HEK293 (cell line): ENCODE data around the gene YOD1.
A peak's percentile ranks its signal among the peaks of the same experiment; 100 is the strongest.

Experiments
- EGR2 ChIP-seq: fragments of 450-650 bp; formaldehyde crosslinking; IDR thresholded peaks from 2 replicates; pipeline ENCODE4 v1.5.1; 2016; ENCODE audit warnings: low read depth, missing biosample characterization, missing genetic modification characterization
- GLIS1 ChIP-seq: fragments of 450-650 bp; formaldehyde crosslinking; IDR thresholded peaks from 2 replicates; pipeline ENCODE4 v1.5.1; 2016; ENCODE audit warnings: missing biosample characterization, missing genetic modification characterization
- IKZF3 ChIP-seq: fragments of 450-650 bp; IDR thresholded peaks from 2 replicates; pipeline ENCODE4 v1.5.0; 2018; ENCODE audit warnings: missing biosample characterization, mild to moderate bottlenecking, missing genetic modification characterization, moderate library complexity
- KLF10 ChIP-seq: fragments of 450-650 bp; IDR thresholded peaks from 2 replicates; pipeline ENCODE4 v1.5.1; 2018; ENCODE audit warnings: missing biosample characterization, mild to moderate bottlenecking, missing genetic modification characterization
- KLF9 ChIP-seq: fragments of 450-650 bp; formaldehyde crosslinking; IDR thresholded peaks from 2 replicates; pipeline ENCODE4 v1.5.1; 2016; ENCODE audit warnings: missing biosample characterization, missing genetic modification characterization, low read depth
- MZF1 ChIP-seq: fragments of 450-650 bp; formaldehyde crosslinking; IDR thresholded peaks from 2 replicates; pipeline ENCODE4 v1.5.1; 2017; ENCODE audit warnings: missing biosample characterization, missing genetic modification characterization, borderline replicate concordance
- PATZ1 ChIP-seq: fragments of 450-650 bp; formaldehyde crosslinking; IDR thresholded peaks from 2 replicates; pipeline ENCODE4 v1.5.1; 2016; ENCODE audit warnings: missing biosample characterization, missing genetic modification characterization
- PRDM4 ChIP-seq: fragments of 450-650 bp; formaldehyde crosslinking; IDR thresholded peaks from 2 replicates; pipeline ENCODE4 v1.5.1; 2017; ENCODE audit warnings: missing biosample characterization, missing genetic modification characterization
- SP3 ChIP-seq: fragments of 450-650 bp; formaldehyde crosslinking; IDR thresholded peaks from 2 replicates; pipeline ENCODE4 v1.5.1; 2016; ENCODE audit warnings: missing biosample characterization, missing genetic modification characterization
- SP7 ChIP-seq: fragments of 450-650 bp; formaldehyde crosslinking; IDR thresholded peaks from 2 replicates; pipeline ENCODE4 v1.5.1; 2016; ENCODE audit warnings: missing biosample characterization, missing genetic modification characterization
- TRIM28 ChIP-seq: IDR thresholded peaks from 2 replicates; pipeline ENCODE4 v1.6.1; 2011; ENCODE audit warnings: low read length, control low read depth, borderline replicate concordance
- ZBTB20 ChIP-seq: fragments of 450-650 bp; formaldehyde crosslinking; IDR thresholded peaks from 2 replicates; pipeline ENCODE4 v1.5.1; 2016; ENCODE audit warnings: missing biosample characterization, missing genetic modification characterization
- ZBTB7A ChIP-seq: fragments of 450-650 bp; formaldehyde crosslinking; IDR thresholded peaks from 2 replicates; pipeline ENCODE4 v1.5.1; 2016; ENCODE audit warnings: low read depth, missing biosample characterization, missing genetic modification characterization
- ZFP37 ChIP-seq: fragments of 450-650 bp; formaldehyde crosslinking; IDR thresholded peaks from 2 replicates; pipeline ENCODE4 v1.5.1; 2016; ENCODE audit warnings: missing biosample characterization, missing genetic modification characterization
- ZFP69B ChIP-seq: fragments of 450-650 bp; formaldehyde crosslinking; IDR thresholded peaks from 2 replicates; pipeline ENCODE4 v1.5.1; 2016; ENCODE audit warnings: missing biosample characterization, missing genetic modification characterization
- ZIC2 ChIP-seq: fragments of 450-650 bp; formaldehyde crosslinking; IDR thresholded peaks from 2 replicates; pipeline ENCODE4 v1.5.1; 2016; ENCODE audit warnings: missing biosample characterization, missing genetic modification characterization
- ZNF10 ChIP-seq: fragments of 450-650 bp; formaldehyde crosslinking; IDR thresholded peaks from 2 replicates; pipeline ENCODE4 v1.5.1; 2017; ENCODE audit warnings: missing biosample characterization, missing genetic modification characterization
- ZNF114 ChIP-seq: fragments of 450-650 bp; formaldehyde crosslinking; IDR thresholded peaks from 2 replicates; pipeline ENCODE4 v1.5.0; 2017; ENCODE audit warnings: missing biosample characterization, missing genetic modification characterization
- ZNF24 ChIP-seq: fragments of 450-650 bp; formaldehyde crosslinking; IDR thresholded peaks from 2 replicates; pipeline ENCODE4 v1.5.1; 2016; ENCODE audit warnings: missing biosample characterization, missing genetic modification characterization
- ZNF335 ChIP-seq: fragments of 450-650 bp; formaldehyde crosslinking; conservative IDR thresholded peaks from 2 replicates; pipeline ENCODE4 v1.5.1; 2016; ENCODE audit warnings: missing biosample characterization, missing genetic modification characterization
- ZNF501 ChIP-seq: fragments of 450-650 bp; formaldehyde crosslinking; IDR thresholded peaks from 2 replicates; pipeline ENCODE4 v1.5.1; 2016; ENCODE audit warnings: missing biosample characterization, missing genetic modification characterization
- ZNF629 ChIP-seq: fragments of 450-650 bp; formaldehyde crosslinking; IDR thresholded peaks from 2 replicates; pipeline ENCODE4 v1.5.1; 2017; ENCODE audit warnings: missing biosample characterization, missing genetic modification characterization
- ZNF658 ChIP-seq: fragments of 450-650 bp; formaldehyde crosslinking; IDR thresholded peaks from 2 replicates; pipeline ENCODE4; 2016; ENCODE audit warnings: missing biosample characterization, missing genetic modification characterization
- ZNF660 ChIP-seq: fragments of 450-650 bp; IDR thresholded peaks from 2 replicates; pipeline ENCODE4 v1.5.1; 2018; ENCODE audit warnings: missing biosample characterization, mild to moderate bottlenecking, missing genetic modification characterization
- ZNF776 ChIP-seq: fragments of 450-650 bp; formaldehyde crosslinking; IDR thresholded peaks from 2 replicates; pipeline ENCODE4 v1.5.0; 2017; ENCODE audit warnings: missing biosample characterization, missing genetic modification characterization, borderline replicate concordance
- TF ChIP-seq, protein P1 (sequence below): IDR thresholded peaks from 2 replicates; pipeline ENCODE4 v1.6.1; 2011; ENCODE audit warnings: mild to moderate bottlenecking, low read depth, low read length, borderline replicate concordance
- TF ChIP-seq, protein P2 (sequence below): fragments of 450-650 bp; formaldehyde crosslinking; IDR thresholded peaks from 2 replicates; pipeline ENCODE4 v1.5.1; 2016; ENCODE audit warnings: missing biosample characterization, missing genetic modification characterization
- TF ChIP-seq, protein P3 (sequence below): fragments of 450-650 bp; formaldehyde crosslinking; IDR thresholded peaks from 2 replicates; pipeline ENCODE4 v1.5.1; 2017; ENCODE audit warnings: missing biosample characterization, missing genetic modification characterization
- TF ChIP-seq, protein P4 (sequence below): fragments of 450-650 bp; formaldehyde crosslinking; IDR thresholded peaks from 2 replicates; pipeline ENCODE4 v1.5.1; 2017; ENCODE audit warnings: missing biosample characterization, missing genetic modification characterization

Gene YOD1

GRCh38 chr1:207052911-207053769 lies 2.1 kb upstream of the YOD1 start, which contains the start of gene PFKFB2 (continued):
- TF ChIP-seq ZNF114 (tag by site-specific recombination) (no peak), PATZ1 (tag by site-specific recombination) (peak; percentile 67; the same call in 1 of the 2 replicates), ZBTB20 (tag by site-specific recombination) (peak; percentile 88), ZNF776 (no peak), ZBTB7A (tag by site-specific recombination) (no peak), ZFP37 (tag by site-specific recombination) (peak; percentile 70; the same call in 1 of the 2 replicates), ZNF24 (tag by site-specific recombination) (0 out of 2 replicates have a peak, but pooled peaks have one; percentile 23), KLF9 (tag by site-specific recombination) (peak; percentile 85), ZNF10 (tag by site-specific recombination) (no peak), ZNF335 (peak; percentile 95), ZFP69B (tag by site-specific recombination) (no peak; the same call in 1 of the 2 replicates), ZNF660 (tag by site-specific recombination) (no peak), SP3 (tag by site-specific recombination) (peak; percentile 76), ZIC2 (tag by site-specific recombination) (no peak), MZF1 (tag by site-specific recombination) (no peak), EGR2 (tag by site-specific recombination) (peak; percentile 57), SP7 (tag by site-specific recombination) (0 out of 2 replicates have a peak, but pooled peaks have one; percentile 16), ZNF501 (tag by site-specific recombination) (0 out of 2 replicates have a peak, but pooled peaks have one; percentile 52), PRDM4 (no peak; the same call in 1 of the 2 replicates), ZNF629 (tag by site-specific recombination) (peak; percentile 66), IKZF3 (peak; percentile 96), TRIM28 (peak; percentile 22; the same call in 1 of the 2 replicates), ZNF658 (tag by site-specific recombination) (no peak), KLF10 (peak; percentile 74), GLIS1 (tag by site-specific recombination) (peak; percentile 50; the same call in 1 of the 2 replicates)
- TF ChIP-seq, protein P1, sequence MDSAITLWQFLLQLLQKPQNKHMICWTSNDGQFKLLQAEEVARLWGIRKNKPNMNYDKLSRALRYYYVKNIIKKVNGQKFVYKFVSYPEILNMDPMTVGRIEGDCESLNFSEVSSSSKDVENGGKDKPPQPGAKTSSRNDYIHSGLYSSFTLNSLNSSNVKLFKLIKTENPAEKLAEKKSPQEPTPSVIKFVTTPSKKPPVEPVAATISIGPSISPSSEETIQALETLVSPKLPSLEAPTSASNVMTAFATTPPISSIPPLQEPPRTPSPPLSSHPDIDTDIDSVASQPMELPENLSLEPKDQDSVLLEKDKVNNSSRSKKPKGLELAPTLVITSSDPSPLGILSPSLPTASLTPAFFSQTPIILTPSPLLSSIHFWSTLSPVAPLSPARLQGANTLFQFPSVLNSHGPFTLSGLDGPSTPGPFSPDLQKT: no peak
- TF ChIP-seq, protein P2, sequence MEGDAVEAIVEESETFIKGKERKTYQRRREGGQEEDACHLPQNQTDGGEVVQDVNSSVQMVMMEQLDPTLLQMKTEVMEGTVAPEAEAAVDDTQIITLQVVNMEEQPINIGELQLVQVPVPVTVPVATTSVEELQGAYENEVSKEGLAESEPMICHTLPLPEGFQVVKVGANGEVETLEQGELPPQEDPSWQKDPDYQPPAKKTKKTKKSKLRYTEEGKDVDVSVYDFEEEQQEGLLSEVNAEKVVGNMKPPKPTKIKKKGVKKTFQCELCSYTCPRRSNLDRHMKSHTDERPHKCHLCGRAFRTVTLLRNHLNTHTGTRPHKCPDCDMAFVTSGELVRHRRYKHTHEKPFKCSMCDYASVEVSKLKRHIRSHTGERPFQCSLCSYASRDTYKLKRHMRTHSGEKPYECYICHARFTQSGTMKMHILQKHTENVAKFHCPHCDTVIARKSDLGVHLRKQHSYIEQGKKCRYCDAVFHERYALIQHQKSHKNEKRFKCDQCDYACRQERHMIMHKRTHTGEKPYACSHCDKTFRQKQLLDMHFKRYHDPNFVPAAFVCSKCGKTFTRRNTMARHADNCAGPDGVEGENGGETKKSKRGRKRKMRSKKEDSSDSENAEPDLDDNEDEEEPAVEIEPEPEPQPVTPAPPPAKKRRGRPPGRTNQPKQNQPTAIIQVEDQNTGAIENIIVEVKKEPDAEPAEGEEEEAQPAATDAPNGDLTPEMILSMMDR: peak; percentile 68
- TF ChIP-seq, protein P3, sequence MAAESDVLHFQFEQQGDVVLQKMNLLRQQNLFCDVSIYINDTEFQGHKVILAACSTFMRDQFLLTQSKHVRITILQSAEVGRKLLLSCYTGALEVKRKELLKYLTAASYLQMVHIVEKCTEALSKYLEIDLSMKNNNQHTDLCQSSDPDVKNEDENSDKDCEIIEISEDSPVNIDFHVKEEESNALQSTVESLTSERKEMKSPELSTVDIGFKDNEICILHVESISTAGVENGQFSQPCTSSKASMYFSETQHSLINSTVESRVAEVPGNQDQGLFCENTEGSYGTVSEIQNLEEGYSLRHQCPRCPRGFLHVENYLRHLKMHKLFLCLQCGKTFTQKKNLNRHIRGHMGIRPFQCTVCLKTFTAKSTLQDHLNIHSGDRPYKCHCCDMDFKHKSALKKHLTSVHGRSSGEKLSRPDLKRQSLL (tag by site-specific recombination): peak; percentile 76; the same call in 1 of the 2 replicates
- TF ChIP-seq, protein P4, sequence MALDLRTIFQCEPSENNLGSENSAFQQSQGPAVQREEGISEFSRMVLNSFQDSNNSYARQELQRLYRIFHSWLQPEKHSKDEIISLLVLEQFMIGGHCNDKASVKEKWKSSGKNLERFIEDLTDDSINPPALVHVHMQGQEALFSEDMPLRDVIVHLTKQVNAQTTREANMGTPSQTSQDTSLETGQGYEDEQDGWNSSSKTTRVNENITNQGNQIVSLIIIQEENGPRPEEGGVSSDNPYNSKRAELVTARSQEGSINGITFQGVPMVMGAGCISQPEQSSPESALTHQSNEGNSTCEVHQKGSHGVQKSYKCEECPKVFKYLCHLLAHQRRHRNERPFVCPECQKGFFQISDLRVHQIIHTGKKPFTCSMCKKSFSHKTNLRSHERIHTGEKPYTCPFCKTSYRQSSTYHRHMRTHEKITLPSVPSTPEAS (tag by site-specific recombination): no peak
